Activated B cell treated with CpG ODN at 0.5 μM for 24 hours (primary cell): ENCODE results near the gene KCNK1. TPM values are rescaled to one million over a fixed set of nuclear protein-coding genes. Genes with fewer than 3 reads are reported as not detected.

Experiments
- ATAC-seq: fragments of 200-7000 bp; cut with Tn5 transposase; one replicate; pipeline ENCODE4 v1.10.0; 2021; ENCODE audit warnings: low read depth, mild to moderate bottlenecking, moderate library complexity
- CTCF ChIA-PET: fragments of 350-600 bp; sonication (Branson Sonifier 250); formaldehyde crosslinking; loops from one replicate; lab custom pipeline; 2021; ENCODE audit warnings: antibody characterized with exemption; lab: Charles Lee
- POLR2A ChIA-PET: fragments of 350-600 bp; sonication (Branson Sonifier 250); formaldehyde crosslinking; loops from one replicate; lab custom pipeline; 2021; ENCODE audit warnings: antibody characterized with exemption; lab: Charles Lee
- DNase-seq: peaks from one replicate; pipeline ENCODE4 v3.0.0; 2022
- H3K27ac Mint-ChIP-seq: one replicate; pipeline ENCODE4 v1.8.0; 2020; ENCODE audit warnings: mixed read lengths
- H3K27me3 Mint-ChIP-seq: one replicate; pipeline ENCODE4 v1.8.0; 2021; ENCODE audit warnings: mixed read lengths
- H3K36me3 Mint-ChIP-seq: one replicate; pipeline ENCODE4 v1.8.0; 2021; ENCODE audit warnings: low read depth, mixed read lengths
- H3K4me1 Mint-ChIP-seq: one replicate; pipeline ENCODE4 v1.8.0; 2021; ENCODE audit warnings: mixed read lengths
- H3K4me3 Mint-ChIP-seq: one replicate; pipeline ENCODE4 v1.8.0; 2020; ENCODE audit warnings: mild to moderate bottlenecking, mixed read lengths
- H3K9me3 Mint-ChIP-seq: one replicate; pipeline ENCODE4 v1.8.0; 2020; ENCODE audit warnings: mixed read lengths
- intact Hi-C: fragments of 100-400 bp; cut with micrococcal nuclease; formaldehyde crosslinking; loops from one replicate; pipeline ENCODE4 v1.15.1; 2024
- total RNA-seq: library from RNA; stranded (reverse); gene quantifications from 2 replicates; pipeline ENCODE4 v1.2.3, GENCODE V29; 2022
- TF ChIP-seq, protein P1 (sequence below): fragments of 200-600 bp; IDR thresholded peaks from one replicate; pipeline ENCODE4 v1.8.0; 2022; ENCODE audit warnings: antibody characterized with exemption, mild to moderate bottlenecking

KCNK1 gene
- total RNA-seq, 1 donor from 2014 or later = not detected

DNA sequence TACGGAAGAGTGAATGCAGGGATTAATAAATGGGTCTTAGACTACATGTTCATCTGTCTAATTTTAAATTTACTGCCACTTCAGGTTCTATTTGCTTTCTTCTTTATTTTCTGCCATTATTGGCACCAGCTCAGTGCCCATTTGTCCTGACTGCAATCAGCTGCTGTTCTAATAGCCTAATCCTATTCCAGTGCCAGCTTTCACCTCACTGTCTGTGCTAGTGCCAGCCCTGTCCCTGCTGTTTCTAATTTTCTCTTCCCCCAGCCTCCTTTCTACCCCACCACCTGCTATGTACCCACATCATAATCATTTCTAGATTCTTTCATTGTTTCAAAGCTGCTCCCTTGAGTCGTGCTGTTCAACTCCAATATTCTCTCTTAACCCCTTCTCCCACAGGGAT, 86.4 kb downstream of the KCNK1 start:
- TF ChIP-seq, protein P1, sequence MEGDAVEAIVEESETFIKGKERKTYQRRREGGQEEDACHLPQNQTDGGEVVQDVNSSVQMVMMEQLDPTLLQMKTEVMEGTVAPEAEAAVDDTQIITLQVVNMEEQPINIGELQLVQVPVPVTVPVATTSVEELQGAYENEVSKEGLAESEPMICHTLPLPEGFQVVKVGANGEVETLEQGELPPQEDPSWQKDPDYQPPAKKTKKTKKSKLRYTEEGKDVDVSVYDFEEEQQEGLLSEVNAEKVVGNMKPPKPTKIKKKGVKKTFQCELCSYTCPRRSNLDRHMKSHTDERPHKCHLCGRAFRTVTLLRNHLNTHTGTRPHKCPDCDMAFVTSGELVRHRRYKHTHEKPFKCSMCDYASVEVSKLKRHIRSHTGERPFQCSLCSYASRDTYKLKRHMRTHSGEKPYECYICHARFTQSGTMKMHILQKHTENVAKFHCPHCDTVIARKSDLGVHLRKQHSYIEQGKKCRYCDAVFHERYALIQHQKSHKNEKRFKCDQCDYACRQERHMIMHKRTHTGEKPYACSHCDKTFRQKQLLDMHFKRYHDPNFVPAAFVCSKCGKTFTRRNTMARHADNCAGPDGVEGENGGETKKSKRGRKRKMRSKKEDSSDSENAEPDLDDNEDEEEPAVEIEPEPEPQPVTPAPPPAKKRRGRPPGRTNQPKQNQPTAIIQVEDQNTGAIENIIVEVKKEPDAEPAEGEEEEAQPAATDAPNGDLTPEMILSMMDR = no peak
- Mint-ChIP-seq H3K27me3 (no peaks in the 10 kb centered on the region), H3K27ac (no peak overlapping the region), H3K4me3 (no peak overlapping the region), H3K36me3 (no peaks in the 10 kb centered on the region), H3K9me3 (no peaks in the 10 kb centered on the region), H3K4me1 (no peaks in the 10 kb centered on the region)
- ChIA-PET POLR2A (no interaction called here), CTCF (no interaction called here)
- ATAC-seq (no peak), DNase-seq (no peak)
- intact Hi-C loops = no loop called here

DNA sequence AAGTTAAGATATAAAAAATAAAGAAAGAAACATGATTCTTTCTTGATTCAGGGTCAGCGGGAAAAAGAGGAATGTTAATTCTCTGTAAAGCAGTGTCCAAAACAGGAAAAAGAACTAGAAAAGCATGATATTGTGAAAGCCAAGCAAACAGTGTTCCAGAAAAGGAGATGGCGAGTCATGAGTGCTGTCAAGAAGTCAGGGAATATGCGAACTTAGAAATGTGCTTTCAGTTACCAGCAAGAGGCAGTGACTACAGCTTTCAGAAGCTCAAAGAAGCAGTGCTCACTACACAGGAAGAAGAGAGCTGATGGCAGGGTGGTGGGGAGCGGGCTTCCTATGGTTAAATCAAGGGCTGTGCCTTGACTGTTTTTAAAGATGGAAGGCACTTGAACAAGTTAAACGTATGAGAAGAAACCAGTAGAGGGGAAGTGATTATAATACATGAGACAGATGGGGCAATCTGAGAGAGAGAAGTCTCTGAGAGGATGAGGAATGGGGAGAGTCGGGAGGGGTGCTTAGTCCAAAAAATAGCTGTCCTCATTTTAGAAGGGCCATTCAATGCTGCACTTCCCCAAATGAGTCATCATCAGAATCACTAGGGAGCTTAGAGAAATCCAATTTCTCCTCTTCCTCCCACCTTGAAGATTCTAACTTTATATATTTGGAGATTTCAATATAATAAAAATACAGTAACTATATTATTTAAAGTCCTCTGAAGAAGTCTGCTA, 90.4 kb downstream of the KCNK1 start:
- H3K27ac Mint-ChIP-seq = no peak overlapping the region
- no peak for DNase-seq
- ATAC-seq = no peak
- H3K4me3 Mint-ChIP-seq = no peak overlapping the region
- H3K4me1 Mint-ChIP-seq = no peaks in the 10 kb centered on the region
- intact Hi-C loops = no loop called here
- H3K36me3 Mint-ChIP-seq = no peaks in the 10 kb centered on the region
- TF ChIP-seq, protein P1 = no peak
- no peaks in the 10 kb centered on the region for H3K9me3 Mint-ChIP-seq
- H3K27me3 Mint-ChIP-seq = no peaks in the 10 kb centered on the region
- ChIA-PET POLR2A (no interaction called here), CTCF (no interaction called here)

DNA sequence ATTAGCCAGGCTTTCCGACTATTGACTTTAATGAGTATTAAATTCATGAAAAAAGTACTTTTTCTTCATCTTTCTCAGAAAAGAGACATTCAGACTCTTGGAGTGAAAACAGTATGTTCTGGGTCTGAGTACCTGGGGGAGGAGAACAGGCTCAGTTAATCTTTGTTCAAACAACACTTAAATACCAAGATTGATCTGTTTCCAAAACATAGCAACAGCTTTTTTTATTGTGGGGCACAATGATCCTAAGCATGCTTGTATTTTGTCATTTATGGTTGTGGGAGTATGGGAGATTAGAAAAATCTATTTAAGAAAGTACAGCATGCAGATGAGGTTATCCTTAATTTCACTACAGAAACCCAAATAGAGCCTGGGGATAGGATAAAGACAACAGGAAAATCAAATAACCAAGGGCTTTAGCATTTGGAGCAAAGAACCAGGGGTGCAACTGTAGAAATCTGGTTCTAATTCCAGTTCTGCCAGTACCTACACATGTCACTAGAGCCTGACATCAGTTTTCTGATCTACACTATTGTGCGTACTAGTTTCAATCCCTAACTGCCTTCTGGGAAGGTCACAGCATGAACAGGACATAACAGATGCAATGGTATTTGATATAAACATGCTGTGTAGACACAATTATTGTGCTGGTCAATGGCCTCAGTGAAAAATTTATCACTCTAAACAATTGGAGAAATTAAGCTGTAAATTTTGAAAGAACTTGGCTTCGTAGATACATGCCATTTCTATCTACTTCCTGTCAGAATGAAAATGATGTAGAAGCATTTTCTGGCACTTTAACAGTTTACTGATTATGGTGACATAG, 91.2 kb downstream of the KCNK1 start:
- no peaks in the 10 kb centered on the region for H3K4me1 Mint-ChIP-seq
- H3K4me3 Mint-ChIP-seq = no peak overlapping the region
- DNase-seq (no peak), ATAC-seq (no peak)
- intact Hi-C loops = no loop called here
- TF ChIP-seq, protein P1 = no peak
- H3K27me3 Mint-ChIP-seq = no peaks in the 10 kb centered on the region
- CTCF ChIA-PET = no interaction called here
- no peaks in the 10 kb centered on the region for H3K9me3 Mint-ChIP-seq
- no peaks in the 10 kb centered on the region for H3K36me3 Mint-ChIP-seq
- POLR2A ChIA-PET = no interaction called here
- H3K27ac Mint-ChIP-seq = no peak overlapping the region

DNA sequence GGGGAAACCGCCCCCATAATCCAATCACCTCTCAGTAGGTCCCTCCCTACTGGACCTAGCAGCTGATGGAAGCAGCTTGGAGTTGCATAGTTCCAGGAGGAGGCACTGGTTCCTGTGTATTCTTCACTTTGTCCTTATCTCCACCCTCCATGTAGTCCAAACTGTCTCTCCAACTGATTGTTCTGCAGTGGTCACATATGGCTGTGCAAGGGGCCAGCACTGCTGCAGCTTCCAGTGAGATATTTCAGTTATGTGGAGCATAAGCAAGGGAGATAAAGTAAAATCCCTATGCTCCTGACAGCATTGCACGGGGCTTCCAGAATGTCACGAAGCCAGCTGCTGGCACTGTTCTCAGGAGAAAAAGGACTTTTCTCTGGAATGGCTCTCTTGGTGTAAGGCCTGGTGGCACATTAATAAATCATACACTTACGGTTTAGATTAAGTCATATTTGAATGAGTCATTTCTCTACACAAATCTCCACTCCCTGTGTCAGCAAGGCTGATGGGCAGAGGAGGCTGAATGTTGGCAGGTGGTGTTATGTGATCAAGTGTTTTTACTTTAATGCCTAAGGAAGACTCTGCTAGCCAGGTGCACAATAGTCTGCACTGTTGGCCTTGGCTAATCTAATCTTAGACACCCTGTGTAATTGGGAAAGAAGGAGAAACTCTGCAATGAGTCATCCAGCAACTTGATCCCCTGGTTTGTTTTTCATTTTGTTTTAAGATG, 93.4 kb downstream of the KCNK1 start:
- no peak for ATAC-seq
- no peak overlapping the region for H3K27ac Mint-ChIP-seq
- CTCF ChIA-PET = no interaction called here
- DNase-seq = no peak
- POLR2A ChIA-PET = no interaction called here
- intact Hi-C loops = no loop called here
- no peaks in the 10 kb centered on the region for H3K36me3 Mint-ChIP-seq
- H3K9me3 Mint-ChIP-seq = peaks cover 4% of the 10 kb centered on the region
- H3K4me1 Mint-ChIP-seq = no peaks in the 10 kb centered on the region
- TF ChIP-seq, protein P1 = no peak
- no peaks in the 10 kb centered on the region for H3K27me3 Mint-ChIP-seq
- no peak overlapping the region for H3K4me3 Mint-ChIP-seq
